GM12891 (cell line): ENCODE data around the gene CBLN4.

Source experiments
- POLR2A ChIP-seq: IDR thresholded peaks from 2 replicates; pipeline ENCODE4 v1.6.1; 2011; ENCODE audit warnings: low read depth, low read length, control low read depth
- POLR2AphosphoS5 ChIP-seq: IDR thresholded peaks from 2 replicates; pipeline ENCODE4 v1.6.1; 2011; ENCODE audit warnings: low read depth, low read length, control low read depth
- POU2F2 ChIP-seq: IDR thresholded peaks from 2 replicates; pipeline ENCODE4 v1.6.1; 2011; ENCODE audit warnings: low read depth, mild to moderate bottlenecking, control low read depth, low read length, moderate library complexity
- SPI1 ChIP-seq: IDR thresholded peaks from 2 replicates; pipeline ENCODE4 v1.6.1; 2011; ENCODE audit warnings: low read depth, low read length, control low read depth
- TAF1 ChIP-seq: IDR thresholded peaks from 2 replicates; pipeline ENCODE4 v1.6.1; 2011; ENCODE audit warnings: low read depth, low read length, control low read depth

GRCh38 chr20:55977690-55978459, 27.4 kb downstream of the CBLN4 start:
- TF ChIP-seq POLR2A (no peak), SPI1 (no peak), POLR2AphosphoS5 (no peak), TAF1 (no peak), POU2F2 (no peak)
